AG04450 (cell line): Measurements from ENCODE around the gene PLRG1. TPM values are rescaled to one million over a fixed set of nuclear protein-coding genes. Genes with fewer than 3 reads are reported as not detected.

Source experiments
- CTCF ChIA-PET: fragments of 300-600, 350-600 bp; formaldehyde crosslinking; extraction: SDS; loops from one replicate; lab custom pipeline; 2022; ENCODE audit warnings: antibody characterized with exemption, inconsistent platforms; lab: Charles Lee
- POLR2A ChIA-PET: fragments of 350-600 bp; formaldehyde crosslinking; extraction: SDS; loops from one replicate; lab custom pipeline; 2021; ENCODE audit warnings: antibody characterized with exemption, inconsistent platforms; lab: Yijun Ruan, JAX
- DNase-seq: peaks from one replicate; pipeline ENCODE4 v3.0.0-alpha.2; 2011; ENCODE audit warnings: low read depth, low spot score
- H3K27ac ChIP-seq: one replicate; pipeline ENCODE4 v1.5.1; 2012; ENCODE audit warnings: low read depth, low read length, control low read depth
- H3K27me3 ChIP-seq: one replicate; pipeline ENCODE4 v1.6.0; 2012; ENCODE audit warnings: low read length; ENCODE audit not compliant: control insufficient read depth, insufficient read depth
- H3K4me3 ChIP-seq: 2 replicates; pipeline ENCODE4 v1.5.1; 2011; ENCODE audit warnings: mild to moderate bottlenecking, low read depth, low read length, control low read depth
- H3K9me3 ChIP-seq: 2 replicates; pipeline ENCODE4 v1.5.1; 2012; ENCODE audit warnings: low read length; ENCODE audit not compliant: control insufficient read depth, insufficient read depth
- CTCF ChIP-seq: IDR thresholded peaks from 2 replicates; pipeline ENCODE4 v1.5.1; 2011; ENCODE audit warnings: low read depth, low read length, control low read depth, inconsistent platforms
- polyA plus RNA-seq: library from polyadenylated mRNA; depleted of rRNA; stranded (reverse); fragments of >200 nt; gene quantifications from 2 replicates; pipeline ENCODE4 v1.2.3, GENCODE V29; 2011

The PLRG1 gene
- polyA plus RNA-seq, 1 experiment, result 141 TPM

- no peak for DNase-seq
- Histone ChIP-seq H3K9me3 (no peaks in the 10 kb centered on the region), H3K27me3 (no peaks in the 10 kb centered on the region), H3K27ac (no peak overlapping the region), H3K4me3 (no peak overlapping the region)
- peak; percentile 64 for TF ChIP-seq CTCF
- POLR2A ChIA-PET, result interaction anchor here (0.8 kb wide), 1 partner anchor 59 kb away, joined by 3 read pairs; no protein-coding TSS in a partner anchor
- CTCF ChIA-PET, result interaction anchor here (0.5 to 5.8 kb wide), 40 partner anchors 9 to 813 kb away, joined by 3 to 183 read pairs (median 4); partner anchors contain the start of genes FGG and PLRG1
Observed at GRCh38 chr4:154559494-154560418, 9.6 kb upstream of the PLRG1 start.

- CTCF ChIA-PET, result interaction anchor here (0.6 to 5.8 kb wide), 41 partner anchors 10 to 814 kb away, joined by 3 to 183 read pairs (median 4); partner anchors contain the start of genes FGA, FGG and PLRG1
- TF ChIP-seq CTCF, result no peak
- Histone ChIP-seq H3K4me3 (no peak overlapping the region), H3K27me3 (no peaks in the 10 kb centered on the region), H3K27ac (no peak overlapping the region), H3K9me3 (no peaks in the 10 kb centered on the region)
- DNase-seq, result no peak
- POLR2A ChIA-PET, result interaction anchor here (0.8 kb wide), 1 partner anchor 60 kb away, joined by 3 read pairs; no protein-coding TSS in a partner anchor
Observed at GRCh38 chr4:154559141-154559493, 8.9 kb upstream of the PLRG1 start.

GRCh38 chr4:154551872-154552686, 1.9 kb upstream of the PLRG1 start:
- POLR2A ChIA-PET, result no interaction called here
- TF ChIP-seq CTCF, result peak; percentile 77
- Histone ChIP-seq H3K9me3 (no peaks in the 10 kb centered on the region), H3K27me3 (no peaks in the 10 kb centered on the region), H3K27ac (no peak overlapping the region), H3K4me3 (no peak overlapping the region)
- CTCF ChIA-PET, result interaction anchor here (0.6 to 6.8 kb wide), 19 partner anchors 7 to 824 kb away, joined by 3 to 162 read pairs (median 5); partner anchors contain the start of gene FGB
- DNase-seq, result peak; percentile 65

- POLR2A ChIA-PET, result no interaction called here
- H3K27me3 ChIP-seq, result no peaks in the 10 kb centered on the region
- no peak overlapping the region for H3K4me3 ChIP-seq
- CTCF ChIA-PET, result interaction anchor here (0.9 to 7.1 kb wide), 3 partner anchors 13 to 77 kb away, joined by 3 to 39 read pairs (median 13); no protein-coding TSS in a partner anchor
- H3K9me3 ChIP-seq, result no peaks in the 10 kb centered on the region
- H3K27ac ChIP-seq, result no peak overlapping the region
- DNase-seq, result no peak
- 0 out of 2 replicates have a peak, but pooled peaks have one; percentile 22 for TF ChIP-seq CTCF
Observed at GRCh38 chr4:154545689-154546088, 4.5 kb downstream of the PLRG1 start.
